ENCODE data around the gene HOXD1.

The HOXD1 gene

GRCh38 chr2:176234940-176235339, 46.5 kb downstream of the HOXD1 start:
- no peak for DNase-seq (ENCODE audit: low read depth in 1 of 2, low spot score in 1 of 2)

GRCh38 chr2:176237456-176237855, 49.0 kb downstream of the HOXD1 start:
- DNase-seq (ENCODE audit: low read depth in 1 of 2, low spot score in 1 of 2) = no peak

- no peak for DNase-seq (ENCODE audit: low read depth in 1 of 2, low spot score in 1 of 2)
These were observed 50.6 kb downstream of the HOXD1 start for GRCh38 chr2:176239031-176239430.

- no peak for DNase-seq (ENCODE audit: low read depth in 1 of 2, low spot score in 1 of 2)
These were observed 51.8 kb downstream of the HOXD1 start for GRCh38 chr2:176240301-176240700.
